ENCODE results near the gene PVALEF.

PVALEF gene

GRCh38 chr17:81120149-81120484 lies 45.2 kb upstream of the PVALEF start:
- no peaks in the 10 kb centered on the region for H3K9me3 ChIP-seq (replicated peaks; ENCODE audit: insufficient read depth, low read length)
- H4K20me1 ChIP-seq (ENCODE audit: insufficient read depth, low read length), result no peaks in the 10 kb centered on the region
- H3K27me3 ChIP-seq (replicated peaks; ENCODE audit: insufficient read depth, low read length), result peaks cover 60% of the 10 kb centered on the region
- H3K9ac ChIP-seq (ENCODE audit: low read length), result no peak overlapping the region
- no peak overlapping the region for H3K27ac ChIP-seq (ENCODE audit: low read length)
- TF ChIP-seq EZH2 (optimal IDR thresholded peaks at IDR 0.05; ENCODE audit: low read depth, low read length) (no peak), EZH2phosphoT487 (IDR thresholded peaks at IDR 0.05; ENCODE audit: low read length) (no peak), CTCF (IDR thresholded peaks at IDR 0.05; ENCODE audit: low read length) (no peak)
- no peaks in the 10 kb centered on the region for H3K36me3 ChIP-seq (replicated peaks; ENCODE audit: insufficient read depth, low read length)
- no peaks in the 10 kb centered on the region for H3K4me1 ChIP-seq (ENCODE audit: low read length)
- no peaks in the 10 kb centered on the region for H3K79me2 ChIP-seq (ENCODE audit: low read length)
- H3F3A ChIP-seq (ENCODE audit: insufficient read depth, low read length), result no peaks in the 10 kb centered on the region
- no peaks in the 10 kb centered on the region for H3K9me2 ChIP-seq (replicated peaks; ENCODE audit: insufficient read depth, low read length)
- no peak overlapping the region for H3K4me3 ChIP-seq (ENCODE audit: low read length)
- no peak for DNase-seq
- no peak overlapping the region for H2AFZ ChIP-seq (ENCODE audit: low read length)
- H3K4me2 ChIP-seq (ENCODE audit: low read depth, low read length), result no peak overlapping the region

DNA sequence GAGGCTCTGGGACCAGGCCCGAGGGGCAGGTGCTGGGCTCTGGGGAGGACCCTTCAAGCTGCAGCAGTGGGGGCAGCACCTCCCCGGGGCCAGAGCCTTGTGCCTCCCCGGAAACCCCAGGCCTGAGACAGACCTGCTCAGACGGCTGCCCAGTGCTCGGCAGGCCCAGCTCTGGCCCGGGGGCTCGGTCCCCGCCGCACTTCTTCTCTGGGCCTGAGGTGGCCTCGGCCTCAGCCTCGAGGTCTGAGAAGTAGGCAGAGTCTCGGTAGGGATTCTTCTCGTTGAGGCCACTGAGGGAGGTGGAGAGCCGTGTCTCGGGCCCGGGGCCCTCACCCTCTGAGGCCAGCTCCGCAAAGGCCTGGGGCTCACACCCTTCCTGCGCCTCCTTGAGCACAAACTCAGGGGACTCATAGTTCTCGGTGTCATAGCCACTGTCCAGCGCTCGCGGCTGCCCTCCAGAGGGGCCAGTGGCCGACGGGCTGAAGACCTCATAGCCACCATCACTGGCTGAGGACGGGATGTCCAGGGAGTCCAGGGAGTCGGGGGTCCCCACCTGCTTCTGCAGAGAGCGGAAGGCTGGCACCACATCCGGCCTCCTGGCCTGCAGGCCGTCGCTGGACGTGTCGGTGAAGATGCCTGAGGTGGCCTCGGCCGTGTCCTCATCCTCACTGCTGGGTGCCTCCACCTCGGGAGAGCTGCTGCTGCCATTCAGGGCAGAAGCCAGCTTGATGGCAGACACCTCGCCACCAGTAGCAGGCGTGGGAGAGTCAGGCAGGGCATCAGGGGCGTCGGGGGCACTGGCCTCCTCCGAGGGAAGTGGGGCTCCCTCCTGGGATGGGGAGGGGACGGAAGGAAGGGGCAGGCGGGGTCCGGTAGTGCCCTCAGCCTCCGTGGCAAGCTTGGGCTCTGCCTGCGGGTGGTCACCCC lies 44.3 kb upstream of the PVALEF start:
- H3K9me3 ChIP-seq (replicated peaks; ENCODE audit: insufficient read depth, low read length), result no peaks in the 10 kb centered on the region
- no peaks in the 10 kb centered on the region for H3K9me2 ChIP-seq (replicated peaks; ENCODE audit: insufficient read depth, low read length)
- no peaks in the 10 kb centered on the region for H3K79me2 ChIP-seq (ENCODE audit: low read length)
- no peak overlapping the region for H3K9ac ChIP-seq (ENCODE audit: low read length)
- H2AFZ ChIP-seq (ENCODE audit: low read length), result no peak overlapping the region
- no peak overlapping the region for H3K4me2 ChIP-seq (ENCODE audit: low read depth, low read length)
- H3K36me3 ChIP-seq (replicated peaks; ENCODE audit: insufficient read depth, low read length), result no peaks in the 10 kb centered on the region
- no peaks in the 10 kb centered on the region for H4K20me1 ChIP-seq (ENCODE audit: insufficient read depth, low read length)
- H3F3A ChIP-seq (ENCODE audit: insufficient read depth, low read length), result no peaks in the 10 kb centered on the region
- no peak for DNase-seq
- H3K4me1 ChIP-seq (ENCODE audit: low read length), result no peaks in the 10 kb centered on the region
- H3K27ac ChIP-seq (ENCODE audit: low read length), result no peak overlapping the region
- H3K27me3 ChIP-seq (replicated peaks; ENCODE audit: insufficient read depth, low read length), result peaks cover 58% of the 10 kb centered on the region
- no peak for TF ChIP-seq EZH2 (optimal IDR thresholded peaks at IDR 0.05; ENCODE audit: low read depth, low read length)
- no peak for TF ChIP-seq CTCF (IDR thresholded peaks at IDR 0.05; ENCODE audit: low read length)
- TF ChIP-seq EZH2phosphoT487 (IDR thresholded peaks at IDR 0.05; ENCODE audit: low read length), result no peak
- no peak overlapping the region for H3K4me3 ChIP-seq (ENCODE audit: low read length)

DNA sequence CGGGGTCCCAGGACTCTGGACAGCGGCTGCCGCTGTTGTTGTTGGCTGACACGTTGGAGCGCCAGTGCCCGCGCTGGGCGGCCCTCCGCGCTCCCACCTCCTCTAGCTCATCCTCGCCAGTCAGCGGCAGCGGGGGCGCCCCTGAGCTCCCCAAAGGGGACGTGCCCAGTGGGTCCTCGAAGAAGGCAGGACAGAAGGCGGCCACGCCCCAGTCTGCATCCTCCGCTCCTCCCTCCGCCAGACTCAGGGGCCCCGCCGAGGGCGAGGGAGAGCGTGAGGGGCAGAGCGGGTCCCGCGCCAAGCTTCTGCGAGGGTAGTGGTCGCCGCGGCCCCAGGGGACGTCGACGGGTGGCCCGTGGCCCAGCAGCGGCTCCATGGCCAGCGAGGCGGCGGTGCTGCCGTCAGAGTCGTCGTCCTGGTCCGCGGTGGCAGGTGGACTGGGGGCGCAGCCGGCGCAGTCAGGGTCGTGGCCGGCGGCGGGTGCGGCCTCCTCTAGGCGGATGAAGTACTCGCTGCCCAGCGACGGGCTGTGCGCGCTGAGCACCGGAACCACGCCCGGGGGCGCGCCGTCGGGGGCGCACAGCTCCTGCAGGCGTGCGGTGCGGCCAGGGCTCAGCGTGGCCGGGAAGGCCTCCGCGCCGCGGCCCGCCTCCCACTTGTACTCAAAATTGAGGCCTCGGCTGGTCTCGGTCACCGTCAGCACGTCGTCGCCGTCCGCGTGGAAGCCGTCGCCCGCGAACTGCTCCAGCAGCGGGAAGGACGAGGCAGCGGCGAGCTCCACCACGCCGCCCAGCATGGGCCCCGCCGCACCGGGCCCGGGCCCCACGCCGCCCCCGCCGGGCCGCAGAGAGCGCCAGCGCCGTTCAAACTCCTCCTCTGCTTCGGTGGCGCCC lies 43.2 kb upstream of the PVALEF start:
- H3K4me3 ChIP-seq (ENCODE audit: low read length), result no peak overlapping the region
- no peaks in the 10 kb centered on the region for H3K9me3 ChIP-seq (replicated peaks; ENCODE audit: insufficient read depth, low read length)
- H3K9ac ChIP-seq (ENCODE audit: low read length), result no peak overlapping the region
- no peaks in the 10 kb centered on the region for H3K4me1 ChIP-seq (ENCODE audit: low read length)
- no peaks in the 10 kb centered on the region for H3F3A ChIP-seq (ENCODE audit: insufficient read depth, low read length)
- H3K27me3 ChIP-seq (replicated peaks; ENCODE audit: insufficient read depth, low read length), result peaks cover 56% of the 10 kb centered on the region
- H3K36me3 ChIP-seq (replicated peaks; ENCODE audit: insufficient read depth, low read length), result no peaks in the 10 kb centered on the region
- no peak overlapping the region for H2AFZ ChIP-seq (ENCODE audit: low read length)
- H3K9me2 ChIP-seq (replicated peaks; ENCODE audit: insufficient read depth, low read length), result no peaks in the 10 kb centered on the region
- H3K27ac ChIP-seq (ENCODE audit: low read length), result no peak overlapping the region
- H4K20me1 ChIP-seq (ENCODE audit: insufficient read depth, low read length), result no peaks in the 10 kb centered on the region
- H3K4me2 ChIP-seq (ENCODE audit: low read depth, low read length), result no peak overlapping the region
- TF ChIP-seq EZH2phosphoT487 (IDR thresholded peaks at IDR 0.05; ENCODE audit: low read length) (no peak), CTCF (IDR thresholded peaks at IDR 0.05; ENCODE audit: low read length) (no peak), EZH2 (optimal IDR thresholded peaks at IDR 0.05; ENCODE audit: low read depth, low read length) (no peak)
- no peaks in the 10 kb centered on the region for H3K79me2 ChIP-seq (ENCODE audit: low read length)
- DNase-seq, result no peak

All from MM.1S (cell line).